ENCODE measurements around the gene LCE2B. TPM values are rescaled to one million over a fixed set of nuclear protein-coding genes. Genes with fewer than 3 reads are reported as not detected.

Gene LCE2B
- total and polyA plus RNA-seq, 9 donors, result not detected

- no peak for TF ChIP-seq CTCF (IDR thresholded peaks at IDR 0.05)
- TF ChIP-seq EP300 (IDR thresholded peaks at IDR 0.05), result no peak
- no peak for TF ChIP-seq POLR2A (IDR thresholded peaks at IDR 0.05)
- H3K27me3 ChIP-seq, result no peaks in the 10 kb centered on the region
- intact Hi-C loops (cut with DNase I), result no loop called here
- no peaks in the 10 kb centered on the region for H3K36me3 ChIP-seq
- no peaks in the 10 kb centered on the region for H3K4me1 ChIP-seq (ENCODE audit: insufficient read depth)
- H3K4me3 ChIP-seq, result no peak overlapping the region
- no peak overlapping the region for H3K27ac ChIP-seq
- WGBS, 3 donors, result 18 to 41% (median 27%) methylated on average over 6 of the region's 6 CpGs
- no peaks in the 10 kb centered on the region for H3K9me3 ChIP-seq
- DNase-seq, result no peak
These were observed 6.5 kb upstream of the LCE2B start for GRCh38 chr1:152679459-152679858.

GRCh38 chr1:152681616-152682015 lies 4.3 kb upstream of the LCE2B start:
- DNase-seq, result no peak
- intact Hi-C loops (cut with DNase I), result no loop called here
- H3K27me3 ChIP-seq, result no peaks in the 10 kb centered on the region
- no peak for TF ChIP-seq CTCF (IDR thresholded peaks at IDR 0.05)
- TF ChIP-seq POLR2A (IDR thresholded peaks at IDR 0.05), result no peak
- TF ChIP-seq EP300 (IDR thresholded peaks at IDR 0.05), result no peak
- H3K4me3 ChIP-seq, result no peak overlapping the region
- H3K27ac ChIP-seq, result no peak overlapping the region
- H3K4me1 ChIP-seq (ENCODE audit: insufficient read depth), result no peaks in the 10 kb centered on the region
- WGBS, 3 donors, result 32 to 68% (median 50%) methylated on average over 2 of the region's 2 CpGs
- no peaks in the 10 kb centered on the region for H3K36me3 ChIP-seq
- H3K9me3 ChIP-seq, result no peaks in the 10 kb centered on the region

- Histone ChIP-seq H3K27me3 (no peaks in the 10 kb centered on the region), H3K27ac (no peak overlapping the region), H3K4me1 (ENCODE audit: insufficient read depth) (no peaks in the 10 kb centered on the region), H3K4me3 (no peak overlapping the region), H3K9me3 (no peaks in the 10 kb centered on the region), H3K36me3 (no peaks in the 10 kb centered on the region)
- intact Hi-C loops (cut with DNase I), result no loop called here
- DNase-seq, result no peak
- TF ChIP-seq CTCF (IDR thresholded peaks at IDR 0.05), result no peak
These were observed 2.1 kb upstream of the LCE2B start for GRCh38 chr1:152683846-152684245.

- H3K4me3 ChIP-seq, result no peak within 1 kb of the TSS
- intact Hi-C loops (cut with DNase I), result no loop called here
- TF ChIP-seq EP300 (IDR thresholded peaks at IDR 0.05), result no peak
- TF ChIP-seq POLR2A (IDR thresholded peaks at IDR 0.05), result no peak
- TF ChIP-seq CTCF (IDR thresholded peaks at IDR 0.05), result no peak
- WGBS, 3 donors, result 55 to 61% (median 59%) methylated on average over 4 of the region's 4 CpGs
- no peak within 1 kb of the TSS for H3K27ac ChIP-seq
- no peaks in the 10 kb centered on the region for H3K4me1 ChIP-seq (ENCODE audit: insufficient read depth)
- no peaks in the 10 kb centered on the region for H3K9me3 ChIP-seq
- no peaks in the 10 kb centered on the region for H3K36me3 ChIP-seq
- no peaks in the 10 kb centered on the region for H3K27me3 ChIP-seq
- DNase-seq, result no peak
These were observed 12.0 kb downstream of the LCE2B start, which contains the start of gene LCE2A for GRCh38 chr1:152697701-152698600. TSS of gene LCE2A (plus strand) at chr1:152698345. CDS start at chr1:152698902, 557 bp downstream.
